ENCODE results near the gene DCUN1D5.

- TF ChIP-seq TAF1 (IDR thresholded peaks at IDR 0.05; ENCODE audit: low read depth) (no peak), EZH2 (IDR thresholded peaks at IDR 0.05; ENCODE audit: borderline replicate concordance, insufficient read depth, low read length, poor library complexity, severe bottlenecking) (no peak), EP300 (conservative IDR thresholded peaks at IDR 0.05; ENCODE audit: poor library complexity, severe bottlenecking) (no peak), POLR2AphosphoS5 (IDR thresholded peaks at IDR 0.05) (no peak), SMC3 (conservative IDR thresholded peaks at IDR 0.05; ENCODE audit: poor library complexity) (no peak), MXI1 (conservative IDR thresholded peaks at IDR 0.05; ENCODE audit: poor library complexity, severe bottlenecking) (no peak), RAD21 (conservative IDR thresholded peaks at IDR 0.05) (no peak)
- TF ChIP-seq, protein P1, sequence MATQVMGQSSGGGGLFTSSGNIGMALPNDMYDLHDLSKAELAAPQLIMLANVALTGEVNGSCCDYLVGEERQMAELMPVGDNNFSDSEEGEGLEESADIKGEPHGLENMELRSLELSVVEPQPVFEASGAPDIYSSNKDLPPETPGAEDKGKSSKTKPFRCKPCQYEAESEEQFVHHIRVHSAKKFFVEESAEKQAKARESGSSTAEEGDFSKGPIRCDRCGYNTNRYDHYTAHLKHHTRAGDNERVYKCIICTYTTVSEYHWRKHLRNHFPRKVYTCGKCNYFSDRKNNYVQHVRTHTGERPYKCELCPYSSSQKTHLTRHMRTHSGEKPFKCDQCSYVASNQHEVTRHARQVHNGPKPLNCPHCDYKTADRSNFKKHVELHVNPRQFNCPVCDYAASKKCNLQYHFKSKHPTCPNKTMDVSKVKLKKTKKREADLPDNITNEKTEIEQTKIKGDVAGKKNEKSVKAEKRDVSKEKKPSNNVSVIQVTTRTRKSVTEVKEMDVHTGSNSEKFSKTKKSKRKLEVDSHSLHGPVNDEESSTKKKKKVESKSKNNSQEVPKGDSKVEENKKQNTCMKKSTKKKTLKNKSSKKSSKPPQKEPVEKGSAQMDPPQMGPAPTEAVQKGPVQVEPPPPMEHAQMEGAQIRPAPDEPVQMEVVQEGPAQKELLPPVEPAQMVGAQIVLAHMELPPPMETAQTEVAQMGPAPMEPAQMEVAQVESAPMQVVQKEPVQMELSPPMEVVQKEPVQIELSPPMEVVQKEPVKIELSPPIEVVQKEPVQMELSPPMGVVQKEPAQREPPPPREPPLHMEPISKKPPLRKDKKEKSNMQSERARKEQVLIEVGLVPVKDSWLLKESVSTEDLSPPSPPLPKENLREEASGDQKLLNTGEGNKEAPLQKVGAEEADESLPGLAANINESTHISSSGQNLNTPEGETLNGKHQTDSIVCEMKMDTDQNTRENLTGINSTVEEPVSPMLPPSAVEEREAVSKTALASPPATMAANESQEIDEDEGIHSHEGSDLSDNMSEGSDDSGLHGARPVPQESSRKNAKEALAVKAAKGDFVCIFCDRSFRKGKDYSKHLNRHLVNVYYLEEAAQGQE (IDR thresholded peaks at IDR 0.05; ENCODE audit: borderline replicate concordance): no peak
- TF ChIP-seq, protein P2, sequence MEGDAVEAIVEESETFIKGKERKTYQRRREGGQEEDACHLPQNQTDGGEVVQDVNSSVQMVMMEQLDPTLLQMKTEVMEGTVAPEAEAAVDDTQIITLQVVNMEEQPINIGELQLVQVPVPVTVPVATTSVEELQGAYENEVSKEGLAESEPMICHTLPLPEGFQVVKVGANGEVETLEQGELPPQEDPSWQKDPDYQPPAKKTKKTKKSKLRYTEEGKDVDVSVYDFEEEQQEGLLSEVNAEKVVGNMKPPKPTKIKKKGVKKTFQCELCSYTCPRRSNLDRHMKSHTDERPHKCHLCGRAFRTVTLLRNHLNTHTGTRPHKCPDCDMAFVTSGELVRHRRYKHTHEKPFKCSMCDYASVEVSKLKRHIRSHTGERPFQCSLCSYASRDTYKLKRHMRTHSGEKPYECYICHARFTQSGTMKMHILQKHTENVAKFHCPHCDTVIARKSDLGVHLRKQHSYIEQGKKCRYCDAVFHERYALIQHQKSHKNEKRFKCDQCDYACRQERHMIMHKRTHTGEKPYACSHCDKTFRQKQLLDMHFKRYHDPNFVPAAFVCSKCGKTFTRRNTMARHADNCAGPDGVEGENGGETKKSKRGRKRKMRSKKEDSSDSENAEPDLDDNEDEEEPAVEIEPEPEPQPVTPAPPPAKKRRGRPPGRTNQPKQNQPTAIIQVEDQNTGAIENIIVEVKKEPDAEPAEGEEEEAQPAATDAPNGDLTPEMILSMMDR (IDR thresholded peaks at IDR 0.05; ENCODE audit: poor library complexity, severe bottlenecking): no peak
These were observed 5.3 kb upstream of the DCUN1D5 start for GRCh38 chr11:103097279-103097678.
